ENCODE data around the gene GLYAT. TPM values are rescaled to one million over a fixed set of nuclear protein-coding genes. Genes with fewer than 3 reads are reported as not detected.
"Not testable (repeated sequence)": the region's sequence is repeated elsewhere in the genome, so short reads cannot be mapped to it uniquely, and the experiment has no call there.

The GLYAT gene
- total and polyA plus RNA-seq, 10 donors, result not detected

GRCh38 chr11:58688789-58689503 is 42.8 kb downstream of the GLYAT start:
- intact Hi-C loops (cut with DNase I; ENCODE audit: low total_unique reads), result no loop called here
- no peak for DNase-seq
- Histone ChIP-seq H3K27me3 (replicated peaks in 1 of 7) (no peaks in the 10 kb centered on the region), H3K36me3 (no peaks in the 10 kb centered on the region), H3K4me3 (no peak overlapping the region), H3K4me1 (no peaks in the 10 kb centered on the region), H3K27ac (no peak overlapping the region), H3K9me3 (peaks cover 0 to 5% (median 0%) of the 10 kb centered on the region in 8 donors)
- TF ChIP-seq POLR2AphosphoS5 (IDR thresholded peaks at IDR 0.05) (no peak), POLR2A (IDR thresholded peaks at IDR 0.05) (no peak)
- TF ChIP-seq, protein P1, sequence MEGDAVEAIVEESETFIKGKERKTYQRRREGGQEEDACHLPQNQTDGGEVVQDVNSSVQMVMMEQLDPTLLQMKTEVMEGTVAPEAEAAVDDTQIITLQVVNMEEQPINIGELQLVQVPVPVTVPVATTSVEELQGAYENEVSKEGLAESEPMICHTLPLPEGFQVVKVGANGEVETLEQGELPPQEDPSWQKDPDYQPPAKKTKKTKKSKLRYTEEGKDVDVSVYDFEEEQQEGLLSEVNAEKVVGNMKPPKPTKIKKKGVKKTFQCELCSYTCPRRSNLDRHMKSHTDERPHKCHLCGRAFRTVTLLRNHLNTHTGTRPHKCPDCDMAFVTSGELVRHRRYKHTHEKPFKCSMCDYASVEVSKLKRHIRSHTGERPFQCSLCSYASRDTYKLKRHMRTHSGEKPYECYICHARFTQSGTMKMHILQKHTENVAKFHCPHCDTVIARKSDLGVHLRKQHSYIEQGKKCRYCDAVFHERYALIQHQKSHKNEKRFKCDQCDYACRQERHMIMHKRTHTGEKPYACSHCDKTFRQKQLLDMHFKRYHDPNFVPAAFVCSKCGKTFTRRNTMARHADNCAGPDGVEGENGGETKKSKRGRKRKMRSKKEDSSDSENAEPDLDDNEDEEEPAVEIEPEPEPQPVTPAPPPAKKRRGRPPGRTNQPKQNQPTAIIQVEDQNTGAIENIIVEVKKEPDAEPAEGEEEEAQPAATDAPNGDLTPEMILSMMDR (IDR thresholded peaks at IDR 0.05 in 8 of 11, conservative IDR thresholded peaks at IDR 0.05 in 3 of 11), result no peak
- 72 to 79% (median 76%) methylated on average over 4 of the region's 4 CpGs for WGBS, 5 donors

DNA sequence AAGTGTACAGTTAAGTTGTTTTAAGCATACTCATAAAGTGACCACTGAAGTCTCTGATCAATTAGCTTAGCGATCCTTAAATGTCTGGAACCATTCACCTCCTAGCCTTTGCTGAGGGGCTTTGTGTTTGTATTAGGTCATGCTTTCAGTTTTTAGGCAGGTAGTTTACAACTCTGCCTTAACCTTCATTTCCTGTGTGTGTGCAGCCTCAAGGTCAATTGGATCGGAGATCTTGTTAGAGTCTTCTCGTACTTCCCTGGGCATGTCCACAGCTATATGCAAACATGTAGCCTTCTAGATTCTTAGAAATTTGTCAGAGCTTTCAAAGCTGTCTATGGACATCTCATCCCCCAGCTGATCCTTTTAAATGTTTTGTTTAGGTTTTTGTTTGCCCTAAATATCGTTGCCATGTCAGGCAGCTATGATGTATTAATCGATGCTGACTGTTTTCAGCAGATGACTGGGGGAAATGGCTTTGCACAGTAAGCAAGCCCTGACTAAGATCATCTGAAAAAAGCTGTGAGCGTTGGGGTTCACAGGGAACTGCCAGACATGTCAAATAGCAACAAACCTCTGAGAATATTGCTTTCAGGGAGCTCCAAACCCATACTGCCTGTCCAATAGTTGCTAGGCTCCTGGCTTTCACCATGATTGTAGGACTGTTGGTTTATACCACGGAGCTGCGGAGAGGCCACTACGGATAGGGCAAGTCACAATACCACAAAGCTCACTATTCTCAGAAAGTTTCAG is 45.6 kb downstream of the GLYAT start:
- 38 to 65% (median 57%) methylated on average over 9 of the region's 9 CpGs for WGBS, 5 donors
- Histone ChIP-seq H3K36me3 (no peaks in the 10 kb centered on the region), H3K27ac (no peak overlapping the region), H3K27me3 (replicated peaks in 1 of 7) (no peaks in the 10 kb centered on the region), H3K9me3 (peaks cover 0 to 15% (median 9%) of the 10 kb centered on the region in 8 donors), H3K4me1 (no peaks in the 10 kb centered on the region), H3K4me3 (no peak overlapping the region)
- TF ChIP-seq, protein P1 (IDR thresholded peaks at IDR 0.05 in 8 of 11, conservative IDR thresholded peaks at IDR 0.05 in 3 of 11), result no peak
- no peak for TF ChIP-seq POLR2AphosphoS5 (IDR thresholded peaks at IDR 0.05)
- no peak for TF ChIP-seq POLR2A (IDR thresholded peaks at IDR 0.05)
- no peak for DNase-seq
- intact Hi-C loops (cut with DNase I; ENCODE audit: low total_unique reads), result no loop called here

DNA sequence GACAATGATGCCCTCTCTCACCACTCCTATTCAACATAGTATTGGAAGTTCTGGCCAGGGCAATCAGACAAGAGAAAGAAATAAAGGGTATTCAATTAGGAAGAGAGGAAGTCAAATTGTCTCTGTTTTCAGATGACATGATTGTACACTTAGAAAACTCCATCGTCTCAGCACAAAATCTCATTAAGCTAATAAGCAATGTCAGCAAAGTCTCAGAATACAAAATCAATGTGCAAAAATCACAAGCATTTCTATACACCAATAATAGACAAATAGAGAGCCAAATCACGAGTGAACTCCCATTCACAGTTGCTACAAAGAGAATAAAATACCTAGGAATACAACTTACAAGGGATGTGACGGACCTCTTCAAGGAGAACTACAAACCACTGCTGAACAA is 49.1 kb downstream of the GLYAT start:
- H3K27ac ChIP-seq; H3K4me1 ChIP-seq; H3K36me3 ChIP-seq; H3K4me3 ChIP-seq; DNase-seq; intact Hi-C loops (cut with DNase I; ENCODE audit: low total_unique reads): not testable (repeated sequence)
- whole genome bisulfite sequencing, 5 donors, result 82 to 91% (median 83%) methylated on average over 3 of the region's 3 CpGs
- Histone ChIP-seq H3K27me3 (replicated peaks in 1 of 7) (peaks cover 0 to 12% (median 6%) of the 10 kb centered on the region in 7 donors), H3K9me3 (peaks cover 0 to 15% (median 9%) of the 10 kb centered on the region in 8 donors)

DNA sequence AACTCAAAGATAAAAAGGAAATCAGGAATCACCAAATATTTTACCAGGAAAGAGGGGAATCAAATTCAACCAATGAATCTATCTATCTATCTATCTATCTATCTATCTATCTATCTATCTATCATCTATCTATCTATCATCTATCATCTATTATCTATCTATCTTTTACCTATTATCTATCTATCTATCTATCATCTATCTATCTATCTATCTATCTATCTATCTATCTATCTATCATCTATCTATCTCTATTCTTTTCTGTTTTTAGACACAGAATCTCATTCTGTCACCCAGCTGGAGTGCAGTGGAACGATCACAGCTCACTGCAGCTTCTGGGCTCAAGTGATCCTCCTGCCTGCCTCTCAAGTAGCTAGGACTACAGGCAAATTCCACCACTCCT is 54.2 kb downstream of the GLYAT start:
- H3K36me3 ChIP-seq; DNase-seq; H3K9me3 ChIP-seq; H3K27ac ChIP-seq; H3K4me1 ChIP-seq; H3K4me3 ChIP-seq; intact Hi-C loops (cut with DNase I; ENCODE audit: low total_unique reads): not testable (repeated sequence)
- peaks cover 0 to 22% (median 6%) of the 10 kb centered on the region in 7 donors for H3K27me3 ChIP-seq (replicated peaks in 1 of 7)
- WGBS, 5 donors, result 71 to 83% (median 76%) methylated on average over 1 of the region's 1 CpG

GRCh38 chr11:58676563-58677135 is 55.1 kb downstream of the GLYAT start:
- H3K4me1 ChIP-seq, result peaks cover 0 to 6% (median 1%) of the 10 kb centered on the region in 6 donors
- TF ChIP-seq POLR2A (IDR thresholded peaks at IDR 0.05) (no peak), POLR2AphosphoS5 (IDR thresholded peaks at IDR 0.05) (no peak)
- TF ChIP-seq, protein P1 (IDR thresholded peaks at IDR 0.05 in 8 of 11, conservative IDR thresholded peaks at IDR 0.05 in 3 of 11), result no peak
- intact Hi-C loops (cut with DNase I; ENCODE audit: low total_unique reads), result no loop called here
- H3K27me3 ChIP-seq (replicated peaks in 1 of 7), result peaks cover 0 to 22% (median 6%) of the 10 kb centered on the region in 7 donors
- H3K36me3 ChIP-seq, result no peaks in the 10 kb centered on the region
- H3K4me3 ChIP-seq, result no peak overlapping the region
- H3K27ac ChIP-seq, result no peak overlapping the region
- no peak for DNase-seq
- WGBS, 5 donors, result 70 to 96% (median 72%) methylated on average over 1 of the region's 1 CpG
- no peaks in the 10 kb centered on the region for H3K9me3 ChIP-seq
